GM12872 (cell line): ENCODE results near the gene ZNF69.

Experiments used
- CTCF ChIP-seq: IDR thresholded peaks from 3 replicates; pipeline ENCODE4 v1.5.1; 2011; ENCODE audit warnings: low read depth, mild to moderate bottlenecking, low read length, moderate library complexity; ENCODE audit not compliant: insufficient read depth

ZNF69 gene

DNA sequence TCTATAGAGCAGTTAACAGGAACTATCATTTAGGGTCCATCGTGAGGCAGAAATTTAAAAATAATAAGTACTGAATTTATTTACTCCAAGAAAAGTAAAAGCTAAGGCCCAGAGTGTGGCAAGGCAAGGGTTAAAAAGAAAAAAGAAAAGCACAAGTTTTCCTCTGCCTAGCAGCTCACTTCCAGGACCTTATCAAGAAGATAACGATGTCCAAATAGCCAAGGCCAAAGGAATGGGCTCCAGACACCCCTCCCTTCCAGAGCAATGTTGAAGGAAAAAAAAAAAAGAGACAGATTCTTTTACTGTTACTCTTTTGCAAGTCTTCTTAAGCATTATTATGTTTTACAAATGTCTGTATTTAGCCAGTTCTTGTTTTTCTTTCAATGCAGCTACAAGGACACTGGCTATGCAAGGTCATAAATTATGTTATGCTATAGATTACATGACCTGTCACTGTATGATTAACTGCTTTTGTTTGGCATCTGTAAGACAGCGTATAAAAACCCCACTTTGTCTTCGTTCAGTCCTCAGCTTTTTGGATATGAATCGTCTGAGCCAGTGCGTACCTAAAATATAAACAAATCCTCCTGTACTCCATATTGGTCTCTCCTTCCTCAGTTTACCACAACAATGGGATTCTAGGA is 34.4 kb downstream of the ZNF69 start:
- no peak for TF ChIP-seq CTCF

DNA sequence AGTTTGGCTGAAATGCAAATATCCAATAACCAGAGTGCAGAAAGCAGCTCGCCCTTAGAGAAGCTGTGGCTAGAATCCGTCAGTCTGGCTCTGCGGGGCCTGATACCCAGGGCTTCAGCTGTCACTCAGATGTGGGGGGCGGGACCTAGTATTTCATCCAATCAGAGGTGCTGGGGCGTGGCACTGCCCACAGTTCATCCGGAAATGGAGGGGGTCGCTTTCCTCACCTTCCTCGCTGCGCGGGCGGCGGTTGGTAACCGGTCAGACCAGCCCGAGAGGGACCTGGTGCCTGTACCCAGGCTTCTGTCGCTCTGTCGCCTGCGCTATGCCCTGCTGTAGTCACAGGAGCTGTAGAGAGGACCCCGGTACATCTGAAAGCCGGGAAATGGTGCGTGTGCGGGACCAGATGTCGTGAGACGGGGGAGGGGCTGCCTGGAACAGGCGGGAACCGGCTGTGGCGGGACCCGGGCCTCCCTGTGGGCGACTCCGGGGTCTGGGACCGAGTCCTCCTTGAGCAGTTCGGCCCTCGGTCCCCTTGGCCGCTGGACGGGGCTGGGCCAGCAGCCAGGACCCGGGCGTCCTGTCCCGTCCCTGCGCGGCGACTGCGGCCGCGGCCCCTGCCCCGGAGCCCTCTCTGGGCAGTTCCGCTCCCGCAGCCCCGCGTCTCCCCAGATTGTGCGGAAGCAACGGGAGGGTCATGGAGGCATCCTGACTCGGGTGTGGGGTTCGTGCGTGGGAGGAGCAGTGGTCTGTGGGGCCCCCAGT is 37.5 kb downstream of the ZNF69 start, which contains the start of gene ZNF700:
Gene ZNF700 (plus strand): TSS at position 222 of the 765 bp plus-strand sequence. CDS start 104 bp downstream, at position 326.
- no peak for TF ChIP-seq CTCF

DNA sequence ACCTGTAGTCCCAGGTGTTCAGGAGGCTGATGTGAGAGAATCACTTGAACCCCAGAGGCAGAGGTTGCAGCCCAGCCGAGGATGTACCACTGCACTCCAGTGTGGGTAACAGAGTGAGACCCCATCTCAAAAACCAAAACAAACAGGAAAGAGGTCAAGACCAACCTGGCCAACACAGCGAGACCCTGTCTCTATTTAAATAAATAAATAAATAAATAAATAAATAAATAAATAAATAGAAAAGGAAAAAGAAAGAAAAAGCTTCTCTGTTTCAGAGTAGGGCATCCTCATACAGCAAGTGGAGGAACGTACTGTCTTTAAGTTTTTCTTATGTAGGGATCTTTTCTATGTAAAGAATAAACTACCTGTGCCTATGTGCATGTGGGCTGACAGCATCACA is 39.6 kb downstream of the ZNF69 start:
- TF ChIP-seq CTCF = no peak

- TF ChIP-seq CTCF = no peak
These were observed 43.5 kb downstream of the ZNF69 start for GRCh38 chr19:11931051-11931450.

DNA sequence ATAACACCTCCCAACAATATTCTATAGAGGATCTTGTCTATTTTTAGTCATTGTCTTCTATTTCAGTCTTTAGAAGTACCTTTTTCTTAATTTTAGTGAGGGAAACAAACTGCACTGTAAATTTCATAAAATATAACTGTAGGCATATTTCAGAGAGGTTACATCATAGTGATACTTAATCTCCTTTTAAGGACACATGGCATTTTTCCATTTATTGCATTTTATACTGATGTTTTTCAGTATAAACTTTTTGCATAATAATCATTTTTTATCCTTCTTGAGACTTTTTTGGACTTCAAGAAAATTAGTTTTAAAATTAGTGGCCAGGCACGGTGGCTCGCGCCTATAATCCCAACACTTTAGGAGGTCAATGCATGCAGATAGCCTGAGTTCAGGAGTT is 43.9 kb downstream of the ZNF69 start:
- no peak for TF ChIP-seq CTCF

DNA sequence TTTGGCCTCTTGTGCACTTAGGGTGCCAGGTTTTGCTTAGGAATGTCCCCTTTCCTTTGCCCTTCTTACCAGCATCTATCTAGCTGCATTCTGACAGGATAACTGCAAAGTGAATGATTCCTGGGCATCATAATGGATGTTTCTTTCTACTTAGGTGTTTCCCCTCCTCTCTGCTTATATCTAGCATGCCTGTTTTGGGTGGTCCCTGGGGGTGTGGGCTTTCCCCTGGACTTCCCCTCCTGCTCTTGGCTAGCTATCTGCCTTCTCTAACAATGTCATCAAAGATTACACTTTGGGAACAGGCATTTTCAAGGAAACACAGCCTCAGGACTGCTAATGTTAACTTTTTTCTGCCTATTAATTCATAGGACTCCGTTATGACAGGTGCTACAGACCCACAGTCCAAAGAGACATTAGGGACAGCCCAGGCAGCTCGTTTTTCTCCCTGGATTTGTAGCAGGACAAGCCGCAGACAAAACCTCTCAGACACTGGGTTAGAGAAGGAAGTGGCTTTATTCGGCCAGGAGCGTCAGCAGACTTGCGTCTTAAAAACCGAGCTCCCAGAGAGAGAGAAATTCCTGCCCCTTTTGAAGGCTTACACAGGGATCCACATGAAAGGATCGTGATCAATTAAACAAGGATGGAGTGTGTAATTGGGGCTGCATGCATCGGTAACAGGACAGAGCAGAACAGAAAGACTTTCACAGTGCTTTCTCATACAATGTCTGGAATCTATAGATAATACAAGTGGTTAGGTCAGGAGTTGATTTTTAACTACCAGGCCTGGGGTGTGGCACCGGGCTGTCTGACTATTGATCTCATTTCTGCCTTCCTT is 54.6 kb downstream of the ZNF69 start:
- TF ChIP-seq CTCF = no peak

DNA sequence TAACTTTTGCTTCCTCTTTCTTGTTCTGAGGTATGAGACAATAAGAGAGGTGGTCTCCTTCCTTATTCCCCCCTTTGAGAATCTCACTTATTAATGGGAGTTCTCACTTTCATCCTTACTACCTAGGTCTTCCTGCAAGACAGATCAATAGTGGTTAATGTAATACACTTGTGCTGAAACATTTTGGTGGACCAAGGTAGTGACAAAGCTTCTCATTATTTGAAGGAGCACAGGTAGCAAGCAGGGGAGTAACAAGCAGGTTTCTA is 55.2 kb downstream of the ZNF69 start:
- no peak for TF ChIP-seq CTCF
